Posterior cingulate gyrus (tissue), 11 donors: ENCODE results near the gene CDK6.
A peak's percentile ranks its signal among the peaks of the same experiment; 100 is the strongest.

Source experiments
- DNase-seq, 10 donors: peaks; one replicate each; pipeline versions ENCODE4 v3.0.0 to v3.0.0-alpha.2; 2020 to 2021; ENCODE audit warnings: mixed read lengths in 3 of 10
- intact Hi-C: fragments of 100-400 bp; cut with DNase I; formaldehyde crosslinking; loops from one replicate; pipeline ENCODE4 v1.15.1; 2023

Gene CDK6

GRCh38 chr7:92720604-92721350, 115.6 kb downstream of the CDK6 start:
- intact Hi-C loops, result no loop called here
- no peak for DNase-seq

- intact Hi-C loops, result loop anchor here (5.0 to 10.0 kb wide), 2 partner anchors 47 to 114 kb away; no protein-coding TSS in a partner anchor
- DNase-seq, result peak; percentile 20 to 92 (median 58)
These were observed 118.2 kb downstream of the CDK6 start for GRCh38 chr7:92717993-92718716.

- intact Hi-C loops, result loop anchor here (5.0 to 10.0 kb wide), 2 partner anchors 47 to 115 kb away; no protein-coding TSS in a partner anchor
- no peak for DNase-seq
These were observed 118.8 kb downstream of the CDK6 start for GRCh38 chr7:92717623-92717992.

GRCh38 chr7:92716825-92717580, 119.4 kb downstream of the CDK6 start:
- intact Hi-C loops, result loop anchor here (5.0 to 10.0 kb wide), 2 partner anchors 48 to 115 kb away; no protein-coding TSS in a partner anchor
- DNase-seq, result no peak

- intact Hi-C loops, result loop anchor here (5.0 to 10.0 kb wide), 2 partner anchors 49 to 116 kb away; no protein-coding TSS in a partner anchor
- no peak for DNase-seq
These were observed 120.4 kb downstream of the CDK6 start for GRCh38 chr7:92715963-92716362.

- DNase-seq, result no peak
- intact Hi-C loops, result loop anchor here (5.0 to 10.0 kb wide), 2 partner anchors 50 to 118 kb away; no protein-coding TSS in a partner anchor
These were observed 121.6 kb downstream of the CDK6 start for GRCh38 chr7:92714767-92715166.

GRCh38 chr7:92714280-92714679, 122.1 kb downstream of the CDK6 start:
- intact Hi-C loops, result loop anchor here (10.0 kb wide), 1 partner anchor 51 kb away; no protein-coding TSS in a partner anchor
- DNase-seq, result no peak

GRCh38 chr7:92709912-92710311, 126.5 kb downstream of the CDK6 start:
- DNase-seq, result no peak
- intact Hi-C loops, result loop anchor here (10.0 kb wide), 1 partner anchor 55 kb away; no protein-coding TSS in a partner anchor

- DNase-seq, result no peak
- intact Hi-C loops, result no loop called here
These were observed 127.2 kb downstream of the CDK6 start for GRCh38 chr7:92709150-92709549.

- no peak for DNase-seq
- intact Hi-C loops, result no loop called here
These were observed 128.0 kb downstream of the CDK6 start for GRCh38 chr7:92708111-92709042.

- no peak for DNase-seq
- intact Hi-C loops, result no loop called here
These were observed 128.9 kb downstream of the CDK6 start for GRCh38 chr7:92707435-92707834.

GRCh38 chr7:92706563-92706962, 129.8 kb downstream of the CDK6 start:
- no peak for DNase-seq
- intact Hi-C loops, result no loop called here

- no peak for DNase-seq
- intact Hi-C loops, result no loop called here
These were observed 130.5 kb downstream of the CDK6 start for GRCh38 chr7:92705831-92706230.

- intact Hi-C loops, result no loop called here
- DNase-seq, result no peak
These were observed 131.5 kb downstream of the CDK6 start for GRCh38 chr7:92704858-92705257.

- DNase-seq, result no peak
- intact Hi-C loops, result no loop called here
These were observed 133.8 kb downstream of the CDK6 start for GRCh38 chr7:92702535-92702934.

- DNase-seq, result no peak
- intact Hi-C loops, result loop anchor here (10.0 kb wide), 1 partner anchor 75 kb away; no protein-coding TSS in a partner anchor
These were observed 136.3 kb downstream of the CDK6 start for GRCh38 chr7:92699966-92700514.

- intact Hi-C loops, result loop anchor here (10.0 kb wide), 1 partner anchor 75 kb away; no protein-coding TSS in a partner anchor
- DNase-seq, result no peak
These were observed 136.8 kb downstream of the CDK6 start for GRCh38 chr7:92699560-92699959.

GRCh38 chr7:92698237-92698841, 138.0 kb downstream of the CDK6 start:
- intact Hi-C loops, result loop anchor here (10.0 kb wide), 1 partner anchor 74 kb away; no protein-coding TSS in a partner anchor
- DNase-seq, result peak in 6 of 10 donors; percentile 26 to 88 (median 50)

- intact Hi-C loops, result loop anchor here (10.0 kb wide), 1 partner anchor 73 kb away; no protein-coding TSS in a partner anchor
These were observed 139.0 kb downstream of the CDK6 start for GRCh38 chr7:92697414-92697813.

More at GRCh38 chr7:92697414-92697813, 139.0 kb downstream of the CDK6 start:
- no peak for DNase-seq
